Upper lobe of left lung (tissue), 6 donors: Measurements from ENCODE around the gene ZNF467. TPM values are rescaled to one million over a fixed set of nuclear protein-coding genes. Genes with fewer than 3 reads are reported as not detected.

Experiments
- ATAC-seq, 2 donors: fragments of 200-7000 bp; cut with Tn5 transposase; one replicate each; pipeline ENCODE4 v1.9.1; 2022; ENCODE audit warnings: mild to moderate bottlenecking in 2 of 2, moderate library complexity in 2 of 2; ENCODE audit not compliant: low FRiP score in 2 of 2
- DNase-seq, 2 donors: peaks; one replicate each; pipeline ENCODE4 v3.0.0-alpha.2; 2019 to 2020
- H3K27ac ChIP-seq, 4 donors: fragments of 200-600 bp; sonication (generic); one replicate each; pipeline ENCODE4 v1.5.1; 2016 to 2019
- H3K27me3 ChIP-seq, 4 donors: fragments of 200-600 bp; sonication (generic); one replicate each; pipeline ENCODE4 v1.5.1; 2017 to 2019
- H3K36me3 ChIP-seq, 4 donors: fragments of 200-600 bp; sonication (generic); one replicate each; pipeline ENCODE4 v1.5.1; 2016 to 2019
- H3K4me1 ChIP-seq, 4 donors: fragments of 200-600 bp; sonication (generic); one replicate each; pipeline ENCODE4 v1.5.1; 2018 to 2019
- H3K4me3 ChIP-seq, 4 donors: fragments of 200-600 bp; sonication (generic); one replicate each; pipeline ENCODE4 v1.5.1; 2017 to 2019; ENCODE audit warnings: mild to moderate bottlenecking in 2 of 4, moderate library complexity in 1 of 4
- H3K9me3 ChIP-seq, 4 donors: fragments of 200-600 bp; sonication (generic); one replicate each; pipeline ENCODE4 v1.5.1; 2018 to 2019
- CTCF ChIP-seq, 6 experiments: fragments of 450-650 bp in 4 of 6; fragments of 200-600 bp in 2 of 6; sonication (generic) in 2 of 6; IDR thresholded peaks; one replicate each; pipeline ENCODE4 v1.5.1; 2016 to 2019; ENCODE audit warnings: antibody characterized with exemption in 6 of 6
- EP300 ChIP-seq, 4 donors: sonication (generic); formaldehyde crosslinking; IDR thresholded peaks; one replicate each; pipeline ENCODE4 v1.5.1; 2017; ENCODE audit warnings: antibody characterized with exemption in 4 of 4, control low read depth in 2 of 4
- POLR2A ChIP-seq, 4 donors: fragments of 450-650 bp; IDR thresholded peaks; one replicate each; pipeline ENCODE4 v1.5.1; 2016 to 2017; ENCODE audit warnings: antibody characterized with exemption in 4 of 4, mild to moderate bottlenecking in 2 of 4
- POLR2AphosphoS5 ChIP-seq, 2 donors: sonication (generic); formaldehyde crosslinking; IDR thresholded peaks; one replicate each; pipeline ENCODE4 v1.5.1; 2017; ENCODE audit warnings: antibody characterized with exemption in 2 of 2
- WGBS, 2 donors: methylation state at CpG; one replicate each; pipeline ENCODE4 v1.1.5; 2017 to 2018; 5-methylcytosine and 5-hydroxymethylcytosine counted together
- total RNA-seq, 6 donors: library from RNA; depleted of rRNA in 4 of 6; stranded (reverse); fragments of >200 nt in 4 of 6; gene quantifications; one replicate each; pipeline versions ENCODE4 v1.1.0 to v1.2.1, GENCODE V29; 2016 to 2021
- donor health status: DM: no; HTN: no; CAD: no; lungs with moderate emphysema.
- donor health status: DM: no; HTN: yes; CAD: no; lungs with severe emphysema.

ZNF467 gene
- total RNA-seq, 6 donors from 2014 or later: 8.2 to 41.2 (median 17.4) TPM

GRCh38 chr7:149777551-149778326 lies 4.4 kb upstream of the ZNF467 start:
- H3K27me3 ChIP-seq: no peaks in the 10 kb centered on the region
- ATAC-seq (no peak), DNase-seq (peak in 1 of 2 donors; percentile 78)
- TF ChIP-seq POLR2A (IDR thresholded peaks at IDR 0.05): no peak
- no peak for TF ChIP-seq CTCF (IDR thresholded peaks at IDR 0.05)
- TF ChIP-seq EP300 (IDR thresholded peaks at IDR 0.05): no peak
- no peak for TF ChIP-seq POLR2AphosphoS5 (IDR thresholded peaks at IDR 0.05)
- no peaks in the 10 kb centered on the region for H3K9me3 ChIP-seq
- H3K27ac ChIP-seq: peak overlapping the region in 3 of 4 donors; percentile 69 to 97 (median 81)
- H3K36me3 ChIP-seq: no peaks in the 10 kb centered on the region
- no peak overlapping the region for H3K4me3 ChIP-seq
- 83 to 87% methylated on average over 10 to 19 of the region's 19 CpGs for WGBS, 2 donors
- H3K4me1 ChIP-seq: peaks cover 28 to 48% (median 33%) of the 10 kb centered on the region in 4 donors

GRCh38 chr7:149776848-149777407 lies 3.5 kb upstream of the ZNF467 start:
- 40 to 73% methylated on average over 1 to 11 of the region's 13 CpGs for WGBS, 2 donors
- H3K36me3 ChIP-seq: no peaks in the 10 kb centered on the region
- peak overlapping the region; percentile 18 to 97 (median 75) for H3K27ac ChIP-seq
- DNase-seq (peak in 1 of 2 donors; percentile 56), ATAC-seq (no peak)
- no peak overlapping the region for H3K4me3 ChIP-seq
- H3K27me3 ChIP-seq: no peaks in the 10 kb centered on the region
- no peaks in the 10 kb centered on the region for H3K9me3 ChIP-seq
- H3K4me1 ChIP-seq: peaks cover 28 to 48% (median 33%) of the 10 kb centered on the region in 4 donors
- no peak for TF ChIP-seq CTCF (IDR thresholded peaks at IDR 0.05)
- TF ChIP-seq POLR2A (IDR thresholded peaks at IDR 0.05): no peak
- no peak for TF ChIP-seq POLR2AphosphoS5 (IDR thresholded peaks at IDR 0.05)
- TF ChIP-seq EP300 (IDR thresholded peaks at IDR 0.05): no peak

- DNase-seq (peak; percentile 76 to 85), ATAC-seq (peak in 1 of 2 donors; percentile 0)
- peak overlapping the region; percentile 61 to 97 (median 75) for H3K27ac ChIP-seq
- no peaks in the 10 kb centered on the region for H3K36me3 ChIP-seq
- H3K4me3 ChIP-seq: peak overlapping the region in 3 of 4 donors; percentile 25 to 37 (median 25)
- no peak for TF ChIP-seq EP300 (IDR thresholded peaks at IDR 0.05)
- peak; percentile 64 to 74 for TF ChIP-seq POLR2AphosphoS5 (IDR thresholded peaks at IDR 0.05)
- TF ChIP-seq POLR2A (IDR thresholded peaks at IDR 0.05): no peak
- TF ChIP-seq CTCF (IDR thresholded peaks at IDR 0.05): no peak
- WGBS, 2 donors: 5 to 6% methylated on average over 12 of the region's 12 CpGs
- H3K9me3 ChIP-seq: no peaks in the 10 kb centered on the region
- H3K4me1 ChIP-seq: peaks cover 30 to 50% (median 35%) of the 10 kb centered on the region in 4 donors
- H3K27me3 ChIP-seq: no peaks in the 10 kb centered on the region
These were observed 2.9 kb upstream of the ZNF467 start for GRCh38 chr7:149776289-149776688.

- H3K27ac ChIP-seq: peak overlapping the region in 3 of 4 donors; percentile 94 to 97 (median 94)
- no peak for ATAC-seq
- DNase-seq: no peak
- H3K27me3 ChIP-seq: no peaks in the 10 kb centered on the region
- no peaks in the 10 kb centered on the region for H3K9me3 ChIP-seq
- TF ChIP-seq EP300 (IDR thresholded peaks at IDR 0.05) (no peak), POLR2A (IDR thresholded peaks at IDR 0.05) (no peak)
- H3K4me1 ChIP-seq: peaks cover 36 to 59% (median 45%) of the 10 kb centered on the region in 4 donors
- WGBS, 2 donors: 58 to 67% methylated on average over 5 of the region's 5 CpGs
- no peak overlapping the region for H3K4me3 ChIP-seq
- H3K36me3 ChIP-seq: no peaks in the 10 kb centered on the region
These were observed 1.8 kb upstream of the ZNF467 start for GRCh38 chr7:149775176-149775556.
